Measurements from ENCODE around the gene PGA5.

Gene PGA5

GRCh38 chr11:61267437-61267841 lies 26.5 kb downstream of the PGA5 start:
- DNase-seq (ENCODE audit: low read depth): no peak

- no peak for DNase-seq (ENCODE audit: low read depth)
These were observed 27.7 kb downstream of the PGA5 start for GRCh38 chr11:61268588-61269250.

- no peak for DNase-seq (ENCODE audit: low read depth)
These were observed 29.5 kb downstream of the PGA5 start for GRCh38 chr11:61270354-61271076.

GRCh38 chr11:61272731-61273130 lies 31.8 kb downstream of the PGA5 start:
- no peak for DNase-seq (ENCODE audit: low read depth)

GRCh38 chr11:61273178-61274078 lies 32.5 kb downstream of the PGA5 start:
- no peak for DNase-seq (ENCODE audit: low read depth)

- DNase-seq (ENCODE audit: low read depth): no peak
These were observed 33.1 kb downstream of the PGA5 start for GRCh38 chr11:61274084-61274483.

- no peak for DNase-seq (ENCODE audit: low read depth)
These were observed 34.2 kb downstream of the PGA5 start for GRCh38 chr11:61275191-61275590.

GRCh38 chr11:61277186-61278000 lies 36.4 kb downstream of the PGA5 start:
- no peak for DNase-seq (ENCODE audit: low read depth)

GRCh38 chr11:61278001-61278470 lies 37.1 kb downstream of the PGA5 start:
- no peak for DNase-seq (ENCODE audit: low read depth)

- no peak for DNase-seq (ENCODE audit: low read depth)
These were observed 39.1 kb downstream of the PGA5 start for GRCh38 chr11:61279934-61280659.

- no peak for DNase-seq (ENCODE audit: low read depth)
These were observed 40.1 kb downstream of the PGA5 start for GRCh38 chr11:61280883-61281580.

GRCh38 chr11:61281581-61282250 lies 40.7 kb downstream of the PGA5 start:
- DNase-seq (ENCODE audit: low read depth): no peak

GRCh38 chr11:61283613-61284012 lies 42.6 kb downstream of the PGA5 start:
- DNase-seq (ENCODE audit: low read depth): no peak

GRCh38 chr11:61287338-61287977 lies 46.5 kb downstream of the PGA5 start:
- DNase-seq (ENCODE audit: low read depth): no peak

- no peak for DNase-seq (ENCODE audit: low read depth)
These were observed 50.1 kb downstream of the PGA5 start for GRCh38 chr11:61290905-61291690.

GRCh38 chr11:61292356-61292755 lies 51.4 kb downstream of the PGA5 start:
- no peak for DNase-seq (ENCODE audit: low read depth)

- DNase-seq (ENCODE audit: low read depth): peak; percentile 16
These were observed 53.1 kb downstream of the PGA5 start for GRCh38 chr11:61293867-61294716.
